ENCODE measurements around the gene NEGR1. TPM values are rescaled to one million over a fixed set of nuclear protein-coding genes. Genes with fewer than 3 reads are reported as not detected.

Gene NEGR1
- total and polyA plus RNA-seq, 9 of the 15 experiments (the other 6 are each of a cell fraction or from before 2014, with no cell fraction given) = not detected

GRCh38 chr1:71755441-71755840 is 526.9 kb downstream of the NEGR1 start:
- Histone ChIP-seq H3K4me2 (ENCODE audit: insufficient read depth, low read length) (no peak overlapping the region), H3K4me1 (replicated peaks in 1 of 2; ENCODE audit: control insufficient read depth in 2 of 2, insufficient read depth in 2 of 2, low read length in 2 of 2) (no peaks in the 10 kb centered on the region), H3K9ac (ENCODE audit: insufficient read depth in 1 of 2, low read depth in 2 of 2, low read length in 2 of 2) (no peak overlapping the region), H3K9me1 (ENCODE audit: control insufficient read depth, insufficient read depth, low read length) (no peaks in the 10 kb centered on the region), H3K36me3 (ENCODE audit: control insufficient read depth, insufficient read depth, low read length) (no peaks in the 10 kb centered on the region), H3K4me3 (no peak overlapping the region), H4K20me1 (replicated peaks; ENCODE audit: control insufficient read depth, insufficient read depth, low read length) (no peaks in the 10 kb centered on the region), H3K79me2 (ENCODE audit: control insufficient read depth, insufficient read depth, low read length) (no peaks in the 10 kb centered on the region), H3K9me3 (replicated peaks; ENCODE audit: control insufficient read depth, insufficient read depth, low read depth, low read length) (no peaks in the 10 kb centered on the region), H3K27ac (ENCODE audit: extremely low read depth, low read depth, low read length) (no peak overlapping the region), H2AFZ (ENCODE audit: low read depth, low read length) (no peak overlapping the region), H3K27me3 (ENCODE audit: control insufficient read depth in 2 of 2, insufficient read depth in 2 of 2, low read length in 2 of 2) (no peaks in the 10 kb centered on the region)
- ATAC-seq (no peak), DNase-seq (ENCODE audit: extremely low read depth in 1 of 4, low spot score in 3 of 4) (no peak), FAIRE-seq (no peak)
- intact Hi-C loops (cut with micrococcal nuclease) = no loop called here
- WGBS (ENCODE audit: insufficient coverage, low coverage, missing lambda C conversion rate) = 0% methylated on average over 1 of the region's 1 CpG
- CTCF ChIA-PET (ENCODE audit: low intra/inter-chr PET ratio) = no interaction called here
- TF ChIP-seq ZNF324 (CRISPR knock-in tag; IDR thresholded peaks at IDR 0.05) = no peak
- POLR2A ChIA-PET = no interaction called here
- in situ Hi-C loops (cut with MboI) = no loop called here
- BruUV-seq (replicated peaks) = no TSS peak

GRCh38 chr1:71753746-71754145 is 528.6 kb downstream of the NEGR1 start:
- H3K4me1 ChIP-seq (replicated peaks in 1 of 2; ENCODE audit: control insufficient read depth in 2 of 2, insufficient read depth in 2 of 2, low read length in 2 of 2) = no peaks in the 10 kb centered on the region
- WGBS (ENCODE audit: insufficient coverage, low coverage, missing lambda C conversion rate) = 0% methylated on average over 4 of the region's 4 CpGs

More at GRCh38 chr1:71753746-71754145, 528.6 kb downstream of the NEGR1 start:
- intact Hi-C loops (cut with micrococcal nuclease) = no loop called here
- FAIRE-seq = no peak
- ATAC-seq = no peak
- DNase-seq (ENCODE audit: extremely low read depth in 1 of 4, low spot score in 3 of 4) = no peak
- Histone ChIP-seq H3K9me1 (ENCODE audit: control insufficient read depth, insufficient read depth, low read length) (no peaks in the 10 kb centered on the region), H3K9ac (ENCODE audit: insufficient read depth in 1 of 2, low read depth in 2 of 2, low read length in 2 of 2) (no peak overlapping the region), H3K36me3 (ENCODE audit: control insufficient read depth, insufficient read depth, low read length) (no peaks in the 10 kb centered on the region), H2AFZ (ENCODE audit: low read depth, low read length) (no peak overlapping the region), H3K4me3 (no peak overlapping the region), H3K79me2 (ENCODE audit: control insufficient read depth, insufficient read depth, low read length) (no peaks in the 10 kb centered on the region), H3K4me2 (ENCODE audit: insufficient read depth, low read length) (no peak overlapping the region), H3K9me3 (replicated peaks; ENCODE audit: control insufficient read depth, insufficient read depth, low read depth, low read length) (no peaks in the 10 kb centered on the region), H3K27me3 (ENCODE audit: control insufficient read depth in 2 of 2, insufficient read depth in 2 of 2, low read length in 2 of 2) (no peaks in the 10 kb centered on the region), H4K20me1 (replicated peaks; ENCODE audit: control insufficient read depth, insufficient read depth, low read length) (no peaks in the 10 kb centered on the region), H3K27ac (ENCODE audit: extremely low read depth, low read depth, low read length) (no peak overlapping the region)
- no TSS peak for BruUV-seq (replicated peaks)
- in situ Hi-C loops (cut with MboI) = no loop called here
- TF ChIP-seq, protein P1, sequence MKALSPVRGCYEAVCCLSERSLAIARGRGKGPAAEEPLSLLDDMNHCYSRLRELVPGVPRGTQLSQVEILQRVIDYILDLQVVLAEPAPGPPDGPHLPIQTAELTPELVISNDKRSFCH (CRISPR knock-in tag; IDR thresholded peaks at IDR 0.05) = no peak
- TF ChIP-seq, protein P1 (tag; IDR thresholded peaks at IDR 0.05) = no peak
- TF ChIP-seq MEF2D (tag; conservative IDR thresholded peaks at IDR 0.05; ENCODE audit: low read depth) (no peak), MEF2A (IDR thresholded peaks at IDR 0.05; ENCODE audit: control insufficient read depth, low read depth, low read length) (no peak), ZNF274 (IDR thresholded peaks at IDR 0.05; ENCODE audit: borderline replicate concordance, low read depth, low read length) (no peak), ZNF778 (CRISPR knock-in tag; IDR thresholded peaks at IDR 0.05) (no peak), CC2D1A (IDR thresholded peaks at IDR 0.05) (no peak), HNRNPK (IDR thresholded peaks at IDR 0.05; ENCODE audit: low read depth, low read length, poor library complexity, severe bottlenecking) (no peak), CBX3 (IDR thresholded peaks at IDR 0.05; ENCODE audit: borderline replicate concordance in 1 of 2, low read length in 2 of 2) (no peak), SIRT6 (IDR thresholded peaks at IDR 0.05; ENCODE audit: low read depth, low read length) (no peak)
- POLR2A ChIA-PET = no interaction called here
- CTCF ChIA-PET (ENCODE audit: low intra/inter-chr PET ratio) = no interaction called here
